Measurements from ENCODE around the gene SORCS2. TPM values are rescaled to one million over a fixed set of nuclear protein-coding genes. Genes with fewer than 3 reads are reported as not detected.

The SORCS2 gene
- total RNA-seq, 1 donor from 2014 or later = 13.8 TPM

- DNase-seq (ENCODE audit: low read depth) (no peak), FAIRE-seq (no peak)
- Mint-ChIP-seq H3K27me3 (ENCODE audit: low read depth, unreplicated experiment) (peaks cover 8% of the 10 kb centered on the region), H3K9me3 (ENCODE audit: unreplicated experiment) (peaks cover 5% of the 10 kb centered on the region), H3K4me1 (ENCODE audit: low read depth, unreplicated experiment) (peaks cover 22% of the 10 kb centered on the region), H3K4me3 (ENCODE audit: unreplicated experiment) (no peak overlapping the region), H3K27ac (ENCODE audit: unreplicated experiment) (no peak overlapping the region), H3K36me3 (ENCODE audit: low read depth, unreplicated experiment) (peaks cover 7% of the 10 kb centered on the region)
- no peak overlapping the region for H3K27ac ChIP-seq (ENCODE audit: low read depth, low read length)
- H3K9me3 ChIP-seq (ENCODE audit: insufficient read depth, low read depth, low read length) = no peaks in the 10 kb centered on the region
- H2AFZ ChIP-seq (ENCODE audit: low read depth, low read length) = no peak overlapping the region
- H3K79me2 ChIP-seq (ENCODE audit: insufficient read depth, low read length) = no peaks in the 10 kb centered on the region
- no peak overlapping the region for H3K4me3 ChIP-seq (ENCODE audit: insufficient read depth, low read depth, low read length)
- H3K4me1 ChIP-seq (ENCODE audit: insufficient read depth, low read length) = no peaks in the 10 kb centered on the region
- peaks cover 7% of the 10 kb centered on the region for H3K27me3 ChIP-seq (ENCODE audit: insufficient read depth, low read length)
- no peaks in the 10 kb centered on the region for H3K36me3 ChIP-seq (ENCODE audit: insufficient read depth, low read length)
- TF ChIP-seq CTCF (IDR thresholded peaks at IDR 0.05; ENCODE audit: insufficient read depth, low read depth, low read length) (no peak), EZH2 (IDR thresholded peaks at IDR 0.05; ENCODE audit: insufficient read depth, low read length) (no peak)
- H3K9ac ChIP-seq (ENCODE audit: low read length) = no peak overlapping the region
- no peak overlapping the region for H3K4me2 ChIP-seq (ENCODE audit: low read length)
- H4K20me1 ChIP-seq (ENCODE audit: insufficient read depth, low read length) = peaks cover 49% of the 10 kb centered on the region
Measured at GRCh38 chr4:7381890-7382633, 189.7 kb downstream of the SORCS2 start.

- DNase-seq (ENCODE audit: low read depth) = no peak
- H3K27ac Mint-ChIP-seq (ENCODE audit: unreplicated experiment) = no peak overlapping the region
Measured at GRCh38 chr4:7382634-7383014, 190.3 kb downstream of the SORCS2 start.

More at GRCh38 chr4:7382634-7383014, 190.3 kb downstream of the SORCS2 start:
- TF ChIP-seq EZH2 (IDR thresholded peaks at IDR 0.05; ENCODE audit: insufficient read depth, low read length) (no peak), CTCF (IDR thresholded peaks at IDR 0.05; ENCODE audit: insufficient read depth, low read depth, low read length) (no peak)
- Mint-ChIP-seq H3K4me3 (ENCODE audit: unreplicated experiment) (no peak overlapping the region), H3K9me3 (ENCODE audit: unreplicated experiment) (peaks cover 5% of the 10 kb centered on the region), H3K4me1 (ENCODE audit: low read depth, unreplicated experiment) (peaks cover 22% of the 10 kb centered on the region), H3K36me3 (ENCODE audit: low read depth, unreplicated experiment) (peaks cover 3% of the 10 kb centered on the region), H3K27me3 (ENCODE audit: low read depth, unreplicated experiment) (peaks cover 8% of the 10 kb centered on the region)
- peaks cover 5% of the 10 kb centered on the region for H3K27me3 ChIP-seq (ENCODE audit: insufficient read depth, low read length)
- no peaks in the 10 kb centered on the region for H3K36me3 ChIP-seq (ENCODE audit: insufficient read depth, low read length)
- no peak for FAIRE-seq
- H3K4me3 ChIP-seq (ENCODE audit: insufficient read depth, low read depth, low read length) = no peak overlapping the region
- H3K79me2 ChIP-seq (ENCODE audit: insufficient read depth, low read length) = no peaks in the 10 kb centered on the region
- H3K27ac ChIP-seq (ENCODE audit: low read depth, low read length) = no peak overlapping the region
- H3K9me3 ChIP-seq (ENCODE audit: insufficient read depth, low read depth, low read length) = no peaks in the 10 kb centered on the region
- H3K9ac ChIP-seq (ENCODE audit: low read length) = no peak overlapping the region
- no peak overlapping the region for H3K4me2 ChIP-seq (ENCODE audit: low read length)
- no peaks in the 10 kb centered on the region for H3K4me1 ChIP-seq (ENCODE audit: insufficient read depth, low read length)
- peaks cover 46% of the 10 kb centered on the region for H4K20me1 ChIP-seq (ENCODE audit: insufficient read depth, low read length)
- H2AFZ ChIP-seq (ENCODE audit: low read depth, low read length) = no peak overlapping the region

Measured in astrocyte (in vitro differentiated cells and primary cell).